Esophagus muscularis mucosa (tissue), 4 donors: ENCODE data around the gene DUXA.

Experiments
- CTCF ChIP-seq, 3 experiments: fragments of 200-600 bp in 2 of 3; fragments of 450-650 bp in 1 of 3; sonication (generic) in 2 of 3; IDR thresholded peaks; one replicate each; pipeline ENCODE4 v1.5.1; 2017 to 2019; ENCODE audit warnings: antibody characterized with exemption in 3 of 3, mild to moderate bottlenecking in 2 of 3, moderate library complexity in 1 of 3
- EP300 ChIP-seq: sonication (generic); formaldehyde crosslinking; IDR thresholded peaks from one replicate; pipeline ENCODE4 v1.6.1; 2017; ENCODE audit warnings: antibody characterized with exemption
- POLR2A ChIP-seq: fragments of 450-650 bp; IDR thresholded peaks from one replicate; pipeline ENCODE4 v1.6.1; 2017; ENCODE audit warnings: antibody characterized with exemption, moderate library complexity, mild to moderate bottlenecking, low read depth
- POLR2AphosphoS5 ChIP-seq, 2 donors: sonication (generic); formaldehyde crosslinking; IDR thresholded peaks; one replicate each; pipeline ENCODE4 v1.6.1; 2017; ENCODE audit warnings: antibody characterized with exemption in 2 of 2

DNA sequence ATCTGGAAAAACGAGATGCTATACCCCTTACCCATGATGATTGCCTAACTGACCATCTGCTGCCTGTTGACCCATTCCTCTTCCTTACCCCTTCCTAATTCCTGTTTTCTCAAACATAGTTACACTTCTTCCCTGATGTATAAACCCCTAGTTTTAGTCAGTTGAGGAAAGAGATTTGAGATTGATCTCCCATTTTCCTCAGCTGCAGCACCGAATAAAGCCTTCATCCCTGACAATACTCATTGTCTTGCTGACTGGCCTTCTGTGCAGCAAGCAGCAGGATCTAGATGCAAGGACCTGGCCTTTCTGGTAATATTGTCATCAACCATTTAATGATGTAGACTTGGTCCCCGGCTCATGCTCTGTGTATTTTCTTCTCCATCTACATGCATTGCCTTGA is 23.0 kb upstream of the DUXA start:
- TF ChIP-seq POLR2AphosphoS5 (IDR thresholded peaks at IDR 0.05): no peak
- TF ChIP-seq POLR2A: no peak
- no peak for TF ChIP-seq CTCF (IDR thresholded peaks at IDR 0.05)
- TF ChIP-seq EP300: no peak
